ENCODE measurements around the gene ALCAM.
A peak's percentile ranks its signal among the peaks of the same experiment; 100 is the strongest.

Gene ALCAM

GRCh38 chr3:105528955-105529354 is 162.2 kb downstream of the ALCAM start:
- in situ Hi-C loops (cut with HindIII; ENCODE audit: low pct_ligation_motif_present, low sequenced_read_pairs): no loop called here
- no peaks in the 10 kb centered on the region for H3K27me3 ChIP-seq (replicated peaks)
- no peak for TF ChIP-seq CTCF (IDR thresholded peaks at IDR 0.05; ENCODE audit: low read depth, low read length, missing control alignments)
- no peak for DNase-seq
- H3K27ac ChIP-seq: no peak overlapping the region
- peaks cover 3% of the 10 kb centered on the region for H3K36me3 ChIP-seq (replicated peaks)
- no peak overlapping the region for H3K4me3 ChIP-seq (ENCODE audit: low read depth, low read length)

GRCh38 chr3:105529456-105529855 is 162.7 kb downstream of the ALCAM start:
- Histone ChIP-seq H3K36me3 (replicated peaks) (no peaks in the 10 kb centered on the region), H3K27ac (no peak overlapping the region), H3K27me3 (replicated peaks) (no peaks in the 10 kb centered on the region), H3K4me3 (ENCODE audit: low read depth, low read length) (no peak overlapping the region)
- TF ChIP-seq CTCF (IDR thresholded peaks at IDR 0.05; ENCODE audit: low read depth, low read length, missing control alignments): no peak
- no peak for DNase-seq
- in situ Hi-C loops (cut with HindIII; ENCODE audit: low pct_ligation_motif_present, low sequenced_read_pairs): no loop called here

- Histone ChIP-seq H3K27ac (no peak overlapping the region), H3K4me3 (ENCODE audit: low read depth, low read length) (no peak overlapping the region), H3K36me3 (replicated peaks) (no peaks in the 10 kb centered on the region), H3K27me3 (replicated peaks) (no peaks in the 10 kb centered on the region)
- no peak for TF ChIP-seq CTCF (IDR thresholded peaks at IDR 0.05; ENCODE audit: low read depth, low read length, missing control alignments)
- in situ Hi-C loops (cut with HindIII; ENCODE audit: low pct_ligation_motif_present, low sequenced_read_pairs): no loop called here
- no peak for DNase-seq
Observed at GRCh38 chr3:105532251-105532650, 165.5 kb downstream of the ALCAM start.

- in situ Hi-C loops (cut with HindIII; ENCODE audit: low pct_ligation_motif_present, low sequenced_read_pairs): no loop called here
- TF ChIP-seq CTCF (IDR thresholded peaks at IDR 0.05; ENCODE audit: low read depth, low read length, missing control alignments): no peak
- peak overlapping the region; percentile 38 for H3K27ac ChIP-seq
- no peaks in the 10 kb centered on the region for H3K27me3 ChIP-seq (replicated peaks)
- no peaks in the 10 kb centered on the region for H3K36me3 ChIP-seq (replicated peaks)
- no peak overlapping the region for H3K4me3 ChIP-seq (ENCODE audit: low read depth, low read length)
- peak; percentile 54 for DNase-seq
Observed at GRCh38 chr3:105533960-105534359, 167.3 kb downstream of the ALCAM start.

- Histone ChIP-seq H3K27me3 (replicated peaks) (no peaks in the 10 kb centered on the region), H3K27ac (peak overlapping the region; percentile 38), H3K4me3 (ENCODE audit: low read depth, low read length) (no peak overlapping the region), H3K36me3 (replicated peaks) (no peaks in the 10 kb centered on the region)
- in situ Hi-C loops (cut with HindIII; ENCODE audit: low pct_ligation_motif_present, low sequenced_read_pairs): no loop called here
- DNase-seq: no peak
- TF ChIP-seq CTCF (IDR thresholded peaks at IDR 0.05; ENCODE audit: low read depth, low read length, missing control alignments): no peak
Observed at GRCh38 chr3:105534491-105534890, 167.8 kb downstream of the ALCAM start.

- TF ChIP-seq CTCF (IDR thresholded peaks at IDR 0.05; ENCODE audit: low read depth, low read length, missing control alignments): no peak
Observed at GRCh38 chr3:105537371-105538080, 170.8 kb downstream of the ALCAM start.

More at GRCh38 chr3:105537371-105538080, 170.8 kb downstream of the ALCAM start:
- Histone ChIP-seq H3K27ac (no peak overlapping the region), H3K36me3 (replicated peaks) (peaks cover 6% of the 10 kb centered on the region), H3K27me3 (replicated peaks) (no peaks in the 10 kb centered on the region), H3K4me3 (ENCODE audit: low read depth, low read length) (no peak overlapping the region)
- DNase-seq: no peak
- in situ Hi-C loops (cut with HindIII; ENCODE audit: low pct_ligation_motif_present, low sequenced_read_pairs): no loop called here
